EL (cell line): ENCODE data around the gene PAPPA2.
A peak's percentile ranks its signal among the peaks of the same experiment; 100 is the strongest.

ENCODE experiments used
- DNase-seq: peaks from one replicate; pipeline ENCODE4 v3.0.0-alpha.2; 2016

Gene PAPPA2

GRCh38 chr1:176504848-176505553, 42.0 kb downstream of the PAPPA2 start:
- DNase-seq, result no peak

GRCh38 chr1:176512966-176513365, 50.0 kb downstream of the PAPPA2 start:
- DNase-seq, result no peak

- DNase-seq, result peak; percentile 36
Measured at GRCh38 chr1:176515310-176515709, 52.3 kb downstream of the PAPPA2 start.

GRCh38 chr1:176517484-176517883, 54.5 kb downstream of the PAPPA2 start:
- DNase-seq, result peak; percentile 8

- DNase-seq, result no peak
Measured at GRCh38 chr1:176521211-176521610, 58.2 kb downstream of the PAPPA2 start.

GRCh38 chr1:176522310-176522845, 59.4 kb downstream of the PAPPA2 start:
- DNase-seq, result no peak

- DNase-seq, result no peak
Measured at GRCh38 chr1:176529395-176530090, 66.6 kb downstream of the PAPPA2 start.

GRCh38 chr1:176531036-176531435, 68.1 kb downstream of the PAPPA2 start:
- DNase-seq, result no peak

- DNase-seq, result no peak
Measured at GRCh38 chr1:176531921-176532897, 69.2 kb downstream of the PAPPA2 start.

- no peak for DNase-seq
Measured at GRCh38 chr1:176533020-176533419, 70.0 kb downstream of the PAPPA2 start.

GRCh38 chr1:176536588-176536987, 73.6 kb downstream of the PAPPA2 start:
- DNase-seq, result no peak

GRCh38 chr1:176539018-176539417, 76.0 kb downstream of the PAPPA2 start:
- DNase-seq, result no peak

- DNase-seq, result no peak
Measured at GRCh38 chr1:176540428-176540827, 77.5 kb downstream of the PAPPA2 start.

- DNase-seq, result no peak
Measured at GRCh38 chr1:176541663-176542062, 78.7 kb downstream of the PAPPA2 start.

- no peak for DNase-seq
Measured at GRCh38 chr1:176542352-176542751, 79.4 kb downstream of the PAPPA2 start.

GRCh38 chr1:176543360-176544129, 80.6 kb downstream of the PAPPA2 start:
- no peak for DNase-seq

- DNase-seq, result no peak
Measured at GRCh38 chr1:176545034-176545639, 82.2 kb downstream of the PAPPA2 start.

GRCh38 chr1:176546825-176547224, 83.8 kb downstream of the PAPPA2 start:
- DNase-seq, result no peak

GRCh38 chr1:176551146-176551545, 88.2 kb downstream of the PAPPA2 start:
- no peak for DNase-seq

- no peak for DNase-seq
Measured at GRCh38 chr1:176552217-176552991, 89.4 kb downstream of the PAPPA2 start.

GRCh38 chr1:176552999-176553398, 90.0 kb downstream of the PAPPA2 start:
- no peak for DNase-seq
